ENCODE data around the gene TPPP2.

DNA sequence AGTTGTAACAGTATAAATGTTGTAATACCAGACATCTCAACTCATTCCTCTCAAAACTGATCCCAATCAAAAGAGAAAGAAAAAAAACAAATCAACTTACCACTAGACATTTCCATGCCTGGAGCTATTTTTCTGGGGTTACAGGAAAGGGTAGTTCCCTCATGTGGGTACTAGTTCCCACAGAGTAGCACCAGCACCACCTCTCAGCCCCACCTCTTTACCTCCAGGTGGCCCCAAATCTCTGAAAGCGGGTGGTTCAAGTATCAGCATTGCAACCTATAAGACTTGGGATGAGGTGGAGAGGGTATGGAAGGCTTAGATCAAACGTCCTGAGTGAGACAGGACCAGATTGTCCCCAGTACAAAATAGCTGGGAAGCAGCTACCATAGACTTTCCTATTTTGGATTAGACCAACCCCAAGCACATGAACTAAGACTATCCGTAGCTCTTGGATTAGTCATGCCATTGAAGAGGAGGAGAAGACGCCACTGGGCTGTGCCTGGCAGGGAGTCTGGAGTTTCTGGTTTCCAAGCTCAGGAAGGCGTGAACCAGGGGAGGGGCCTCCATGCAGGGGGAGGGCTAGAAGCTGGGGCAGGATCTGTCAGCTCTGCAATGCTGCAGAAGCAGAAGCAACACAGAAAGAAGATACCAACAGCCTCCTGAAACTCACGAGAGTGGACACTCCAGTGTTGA lies 31.2 kb upstream of the TPPP2 start, which contains the start of gene SLC39A2:
- 0 out of 4 replicates have a peak, but pooled peaks of 1 of the 2 experiments have one; percentile 10 for TF ChIP-seq CTCF (conservative IDR thresholded peaks at IDR 0.05; ENCODE audit: low read depth in 2 of 2)
- TF ChIP-seq EZH2phosphoT487 (IDR thresholded peaks at IDR 0.05; ENCODE audit: unreplicated experiment) = no peak
